Natural killer cell treated with Interleukin-12 subunit alpha and Interleukin-12 subunit beta and Interleukin-15 and Interleukin-18, amount 100 ng/mL, for 72 hours (primary cell): ENCODE results near the gene ISCA2. TPM values are rescaled to one million over a fixed set of nuclear protein-coding genes. Genes with fewer than 3 reads are reported as not detected.

Experiments
- ATAC-seq, 2 donors: fragments of 150-1000 bp; cut with Tn5 transposase in 1 of 2; sonication (Bioruptor Pico), chemical (Tn5 transposase) in 1 of 2; 2 replicates each; pipeline ENCODE4 v1.10.0; 2021
- DNase-seq: peaks from one replicate; pipeline ENCODE4 v3.0.0; 2022; ENCODE audit warnings: low spot score
- H3K27ac Mint-ChIP-seq, 2 donors: 1 replicate in 1 of 2; 2 replicates in 1 of 2; pipeline ENCODE4 v1.8.0; 2022; ENCODE audit warnings: mixed read lengths in 2 of 2, mild to moderate bottlenecking in 1 of 2, moderate library complexity in 1 of 2
- H3K27me3 Mint-ChIP-seq, 2 donors: 1 replicate in 1 of 2; 2 replicates in 1 of 2; pipeline ENCODE4 v1.8.0; 2022; ENCODE audit warnings: mixed read lengths in 2 of 2
- H3K36me3 Mint-ChIP-seq: one replicate; pipeline ENCODE4 v1.8.0; 2022; ENCODE audit warnings: mixed read lengths
- H3K4me1 Mint-ChIP-seq, 2 donors: 1 replicate in 1 of 2; 2 replicates in 1 of 2; pipeline ENCODE4 v1.8.0; 2022; ENCODE audit warnings: low read depth in 2 of 2, mixed read lengths in 2 of 2, mild to moderate bottlenecking in 1 of 2
- H3K4me3 Mint-ChIP-seq: one replicate; pipeline ENCODE4 v1.8.0; 2022; ENCODE audit warnings: mixed read lengths
- H3K9me3 Mint-ChIP-seq: 2 replicates; pipeline ENCODE4 v1.8.0; 2022; ENCODE audit warnings: mixed read lengths
- total RNA-seq, 2 donors: library from RNA; stranded (reverse); gene quantifications; one replicate each; pipeline ENCODE4 v1.2.3, GENCODE V29; 2022

The ISCA2 gene
- total RNA-seq, 2 donors from 2014 or later: 20.6 to 22.8 TPM

DNA sequence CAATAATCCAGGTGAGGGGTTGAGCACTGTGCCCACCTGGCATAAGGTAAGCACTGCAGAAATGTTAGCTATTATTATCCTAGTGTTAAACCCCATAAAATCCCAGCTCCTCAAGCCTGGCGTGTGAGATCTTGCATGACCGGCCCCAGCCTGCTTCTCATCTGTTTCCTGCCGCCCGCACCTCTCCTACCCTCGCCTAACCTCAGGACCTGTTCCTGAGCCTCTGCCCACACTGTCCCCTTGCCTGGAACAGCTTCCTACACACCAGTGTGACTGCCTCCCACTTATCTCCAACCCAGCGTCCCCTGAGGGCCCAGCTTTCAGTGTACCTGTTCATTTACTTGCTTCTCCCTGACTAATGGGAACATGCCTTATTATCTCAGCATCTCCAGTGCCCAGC lies 24.7 kb downstream of the ISCA2 start:
- no peak overlapping the region for H3K27ac Mint-ChIP-seq
- DNase-seq (no peak), ATAC-seq (no peak)
- H3K4me1 Mint-ChIP-seq: peaks cover 0 to 6% of the 10 kb centered on the region in 2 donors
- H3K36me3 Mint-ChIP-seq: no peaks in the 10 kb centered on the region
- no peaks in the 10 kb centered on the region for H3K9me3 Mint-ChIP-seq
- H3K4me3 Mint-ChIP-seq: no peak overlapping the region
- H3K27me3 Mint-ChIP-seq: peaks cover 7 to 8% of the 10 kb centered on the region in 2 donors

GRCh38 chr14:74519316-74520074 lies 25.9 kb downstream of the ISCA2 start:
- ATAC-seq (no peak), DNase-seq (no peak)
- H3K9me3 Mint-ChIP-seq: no peaks in the 10 kb centered on the region
- H3K27me3 Mint-ChIP-seq: peaks cover 7% of the 10 kb centered on the region in 2 donors
- H3K4me3 Mint-ChIP-seq: no peak overlapping the region
- peaks cover 0 to 2% of the 10 kb centered on the region in 2 donors for H3K4me1 Mint-ChIP-seq
- no peak overlapping the region for H3K27ac Mint-ChIP-seq
- no peaks in the 10 kb centered on the region for H3K36me3 Mint-ChIP-seq

DNA sequence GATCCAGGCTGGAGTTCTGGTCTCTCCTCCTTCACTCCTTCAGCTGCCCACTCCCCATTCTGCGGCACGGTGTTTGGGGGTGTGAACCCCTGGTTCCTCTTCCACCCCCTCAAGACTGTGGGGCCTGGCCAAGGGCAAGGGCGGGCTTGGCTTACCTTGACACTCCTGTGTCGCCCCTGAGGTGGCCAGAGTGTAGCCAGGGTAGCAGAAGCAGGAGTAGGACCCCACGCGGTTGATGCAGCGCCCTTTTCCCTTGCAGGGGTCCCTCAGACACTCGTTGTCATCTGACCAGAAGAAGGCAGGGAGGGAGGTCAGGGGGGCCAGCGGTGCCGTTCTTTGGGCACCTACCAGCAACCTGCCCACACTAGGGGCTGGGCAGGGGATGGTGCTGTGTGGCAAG lies 28.2 kb downstream of the ISCA2 start:
- Mint-ChIP-seq H3K36me3 (no peaks in the 10 kb centered on the region), H3K4me3 (no peak overlapping the region), H3K9me3 (no peaks in the 10 kb centered on the region), H3K27me3 (peaks cover 0 to 3% of the 10 kb centered on the region in 2 donors), H3K4me1 (no peaks in the 10 kb centered on the region), H3K27ac (no peak overlapping the region)
- DNase-seq (no peak), ATAC-seq (no peak)

DNA sequence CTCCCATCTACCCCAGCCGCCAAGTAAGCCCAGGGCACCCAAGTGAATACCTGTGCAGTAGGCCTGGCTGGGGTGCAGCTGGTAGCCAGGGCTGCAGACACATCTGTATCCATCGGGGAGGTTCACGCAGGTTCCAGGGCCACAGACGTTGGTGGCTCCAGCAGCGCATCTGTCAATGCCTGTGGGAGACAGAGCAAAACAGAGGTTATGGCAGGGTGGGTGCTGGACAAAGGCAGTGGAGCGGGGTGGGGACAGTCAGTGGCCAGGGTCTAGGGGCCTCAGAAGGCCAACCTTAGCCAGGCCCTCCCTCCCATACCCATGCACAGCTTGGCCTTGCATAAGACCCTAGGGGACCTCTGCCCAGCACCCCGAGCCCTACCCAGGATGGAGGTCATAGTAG lies 29.2 kb downstream of the ISCA2 start:
- Mint-ChIP-seq H3K4me1 (no peaks in the 10 kb centered on the region), H3K27me3 (peaks cover 0 to 3% of the 10 kb centered on the region in 2 donors), H3K4me3 (no peak overlapping the region), H3K27ac (no peak overlapping the region), H3K36me3 (no peaks in the 10 kb centered on the region), H3K9me3 (no peaks in the 10 kb centered on the region)
- ATAC-seq: no peak
- DNase-seq: no peak

- Mint-ChIP-seq H3K27ac (no peak overlapping the region), H3K36me3 (no peaks in the 10 kb centered on the region), H3K4me3 (no peak overlapping the region), H3K4me1 (no peaks in the 10 kb centered on the region), H3K27me3 (no peaks in the 10 kb centered on the region), H3K9me3 (no peaks in the 10 kb centered on the region)
- no peak for ATAC-seq
- DNase-seq: no peak
Measured at GRCh38 chr14:74524076-74524811, 30.7 kb downstream of the ISCA2 start.

DNA sequence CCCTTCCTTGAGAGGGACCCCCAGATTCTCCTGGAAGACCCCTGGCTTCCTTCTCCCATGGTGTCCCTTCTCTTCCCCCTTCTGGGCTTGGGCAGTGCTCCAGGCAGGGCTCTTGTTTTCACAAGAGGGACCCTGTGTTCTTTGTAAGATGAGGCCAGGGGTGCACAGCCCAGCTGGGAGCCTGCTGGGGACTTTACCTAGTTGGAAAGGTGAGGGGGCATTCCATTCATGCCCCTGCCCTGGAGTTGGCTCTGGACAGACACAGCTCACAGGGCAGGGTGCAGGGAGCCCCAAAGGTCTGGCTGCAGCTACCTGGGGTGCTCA lies 31.2 kb downstream of the ISCA2 start:
- Mint-ChIP-seq H3K4me1 (no peaks in the 10 kb centered on the region), H3K36me3 (no peaks in the 10 kb centered on the region), H3K9me3 (no peaks in the 10 kb centered on the region), H3K27me3 (no peaks in the 10 kb centered on the region), H3K4me3 (no peak overlapping the region), H3K27ac (no peak overlapping the region)
- ATAC-seq: no peak
- DNase-seq: no peak

GRCh38 chr14:74525361-74525851 lies 31.8 kb downstream of the ISCA2 start:
- H3K9me3 Mint-ChIP-seq: no peaks in the 10 kb centered on the region
- ATAC-seq: no peak
- H3K36me3 Mint-ChIP-seq: no peaks in the 10 kb centered on the region
- DNase-seq: no peak
- no peaks in the 10 kb centered on the region for H3K27me3 Mint-ChIP-seq
- H3K4me1 Mint-ChIP-seq: no peaks in the 10 kb centered on the region
- no peak overlapping the region for H3K27ac Mint-ChIP-seq
- no peak overlapping the region for H3K4me3 Mint-ChIP-seq

DNA sequence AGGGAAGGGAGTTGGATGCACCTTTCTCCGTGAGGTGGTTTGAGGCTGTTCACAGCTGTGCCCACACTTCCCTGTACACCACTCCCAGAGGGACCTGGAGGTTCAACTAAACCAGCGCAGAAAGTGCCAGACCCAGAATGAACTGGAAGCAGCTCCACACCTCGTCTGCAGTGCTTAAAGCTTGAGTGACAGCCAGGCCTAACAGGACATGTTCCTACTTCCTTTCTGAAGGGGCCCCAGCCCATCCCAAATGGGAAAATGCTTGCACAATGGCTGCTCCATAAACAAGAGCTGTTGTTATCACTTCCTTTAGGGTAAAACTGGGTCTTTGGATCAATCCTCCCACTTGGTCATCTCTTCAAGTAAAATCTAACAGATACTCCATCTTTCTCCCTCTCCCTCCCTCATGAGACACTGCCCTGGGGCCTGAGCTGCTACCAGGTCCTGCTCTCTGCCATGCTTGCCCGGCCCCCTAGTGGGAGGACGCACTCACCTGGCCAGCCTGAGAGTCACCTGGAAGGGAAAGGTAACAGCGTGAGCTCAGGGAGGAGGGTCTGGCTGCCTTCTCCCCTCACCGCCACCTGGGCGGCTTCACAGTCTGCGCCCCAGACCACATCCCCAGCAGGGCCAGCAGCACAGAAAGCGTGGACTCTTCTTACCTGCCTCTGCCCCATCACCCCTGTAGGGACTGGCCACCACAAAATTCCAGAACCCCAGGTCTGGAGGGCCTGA lies 33.5 kb downstream of the ISCA2 start:
- H3K27ac Mint-ChIP-seq: no peak overlapping the region
- H3K4me1 Mint-ChIP-seq: no peaks in the 10 kb centered on the region
- H3K36me3 Mint-ChIP-seq: no peaks in the 10 kb centered on the region
- H3K9me3 Mint-ChIP-seq: no peaks in the 10 kb centered on the region
- no peak overlapping the region for H3K4me3 Mint-ChIP-seq
- no peak for ATAC-seq
- H3K27me3 Mint-ChIP-seq: no peaks in the 10 kb centered on the region
- no peak for DNase-seq

DNA sequence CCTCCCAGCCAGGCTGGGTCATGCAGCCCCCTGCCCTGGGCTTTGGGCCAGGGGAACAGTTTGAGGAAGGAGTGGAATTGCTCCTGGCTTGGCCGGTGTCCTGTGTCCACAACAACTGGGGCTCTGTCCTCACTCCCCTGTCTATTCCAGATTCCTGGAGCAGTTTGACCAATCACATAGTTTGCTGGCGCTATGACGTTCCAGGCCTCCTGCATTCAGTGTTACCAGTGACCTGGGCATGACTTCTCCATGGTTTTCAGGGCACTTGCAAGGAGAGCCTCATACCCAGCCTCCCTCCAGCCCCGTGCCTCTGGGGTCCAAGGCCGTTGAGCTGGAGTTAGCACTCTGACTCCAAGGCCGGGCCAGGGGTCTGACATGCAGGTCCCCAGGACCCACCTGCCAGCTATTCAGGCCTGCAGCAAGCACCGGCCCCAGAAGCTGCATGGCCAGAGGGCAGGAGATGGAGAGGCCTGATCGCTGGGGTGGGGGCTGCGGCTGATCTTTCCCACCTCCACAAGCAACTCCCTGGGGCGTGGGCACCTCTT lies 34.2 kb downstream of the ISCA2 start:
- no peaks in the 10 kb centered on the region for H3K9me3 Mint-ChIP-seq
- H3K27me3 Mint-ChIP-seq: no peaks in the 10 kb centered on the region
- no peak overlapping the region for H3K27ac Mint-ChIP-seq
- no peak overlapping the region for H3K4me3 Mint-ChIP-seq
- ATAC-seq (no peak), DNase-seq (no peak)
- no peaks in the 10 kb centered on the region for H3K4me1 Mint-ChIP-seq
- H3K36me3 Mint-ChIP-seq: no peaks in the 10 kb centered on the region

- Mint-ChIP-seq H3K27me3 (peaks cover 0 to 4% of the 10 kb centered on the region in 2 donors), H3K4me3 (no peak overlapping the region)
- no peak for DNase-seq
Measured at GRCh38 chr14:74528406-74528805, 34.8 kb downstream of the ISCA2 start.

DNA sequence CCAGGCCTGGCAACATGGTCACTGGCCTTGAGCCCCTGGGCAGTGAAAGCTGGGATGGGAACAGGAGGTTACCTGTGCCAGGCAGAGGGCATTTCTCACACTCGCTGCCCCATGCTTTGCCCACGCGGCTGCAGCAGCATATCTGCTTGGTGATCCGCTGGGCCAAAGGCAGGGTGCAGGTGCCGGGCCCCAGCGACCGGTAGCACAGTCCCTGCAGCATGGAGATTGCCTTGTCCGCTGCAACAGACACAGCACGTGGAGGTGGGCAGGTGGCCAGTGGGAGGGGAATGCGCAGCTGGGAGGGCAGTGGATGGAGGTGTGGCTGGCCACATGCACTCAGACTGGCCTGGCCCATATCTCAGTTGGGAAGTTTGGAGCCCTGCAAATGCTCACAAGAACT lies 35.3 kb downstream of the ISCA2 start:
- H3K27me3 Mint-ChIP-seq: peaks cover 0 to 4% of the 10 kb centered on the region in 2 donors
- no peaks in the 10 kb centered on the region for H3K9me3 Mint-ChIP-seq
- DNase-seq (no peak), ATAC-seq (no peak)
- H3K27ac Mint-ChIP-seq: no peak overlapping the region
- H3K4me3 Mint-ChIP-seq: no peak overlapping the region
- no peaks in the 10 kb centered on the region for H3K36me3 Mint-ChIP-seq
- peaks cover 0 to 3% of the 10 kb centered on the region in 2 donors for H3K4me1 Mint-ChIP-seq

More at GRCh38 chr14:74528406-74528805, 34.8 kb downstream of the ISCA2 start:
- no peaks in the 10 kb centered on the region for H3K9me3 Mint-ChIP-seq
- no peaks in the 10 kb centered on the region for H3K36me3 Mint-ChIP-seq
- no peak for ATAC-seq
- peaks cover 0 to 3% of the 10 kb centered on the region in 2 donors for H3K4me1 Mint-ChIP-seq
- H3K27ac Mint-ChIP-seq: no peak overlapping the region

- no peak for ATAC-seq
- Mint-ChIP-seq H3K4me3 (no peak overlapping the region), H3K4me1 (peaks cover 0 to 3% of the 10 kb centered on the region in 2 donors), H3K27ac (no peak overlapping the region), H3K27me3 (peaks cover 3 to 5% of the 10 kb centered on the region in 2 donors), H3K36me3 (no peaks in the 10 kb centered on the region), H3K9me3 (no peaks in the 10 kb centered on the region)
- DNase-seq: no peak
Measured at GRCh38 chr14:74531006-74531405, 37.4 kb downstream of the ISCA2 start.

- Mint-ChIP-seq H3K36me3 (no peaks in the 10 kb centered on the region), H3K27ac (no peak overlapping the region)
- no peak for ATAC-seq
Measured at GRCh38 chr14:74531467-74531866, 37.9 kb downstream of the ISCA2 start.

More at GRCh38 chr14:74531467-74531866, 37.9 kb downstream of the ISCA2 start:
- no peak for DNase-seq
- H3K27me3 Mint-ChIP-seq: peaks cover 5 to 7% of the 10 kb centered on the region in 2 donors
- no peak overlapping the region for H3K4me3 Mint-ChIP-seq
- no peaks in the 10 kb centered on the region for H3K9me3 Mint-ChIP-seq
- H3K4me1 Mint-ChIP-seq: peaks cover 0 to 3% of the 10 kb centered on the region in 2 donors
